HG03175 (cell line): ENCODE measurements around the gene XPNPEP3.
"Not testable (repeated sequence)": the region's sequence is repeated elsewhere in the genome, so short reads cannot be mapped to it uniquely, and the experiment has no call there.

ENCODE experiments used
- ATAC-seq: cut with Tn5 transposase; IDR thresholded peaks from one replicate; pipeline ENCODE4 v1.9.1; 2021; ENCODE audit warnings: mild to moderate bottlenecking, moderate library complexity; ENCODE audit not compliant: unreplicated experiment

XPNPEP3 gene

GRCh38 chr22:40856513-40857308, at the start of gene XPNPEP3, which contains the start of gene ST13:
Gene XPNPEP3 (plus strand): TSS chr22:40857148. CDS start chr22:40857182, 34 bp downstream.
Gene ST13 (minus strand): TSS chr22:40856639. CDS start chr22:40856540, 99 bp downstream.
- peak; percentile 90 for ATAC-seq

- no peak for ATAC-seq
These were observed 48.7 kb upstream of the XPNPEP3 start for GRCh38 chr22:40808018-40808841.

DNA sequence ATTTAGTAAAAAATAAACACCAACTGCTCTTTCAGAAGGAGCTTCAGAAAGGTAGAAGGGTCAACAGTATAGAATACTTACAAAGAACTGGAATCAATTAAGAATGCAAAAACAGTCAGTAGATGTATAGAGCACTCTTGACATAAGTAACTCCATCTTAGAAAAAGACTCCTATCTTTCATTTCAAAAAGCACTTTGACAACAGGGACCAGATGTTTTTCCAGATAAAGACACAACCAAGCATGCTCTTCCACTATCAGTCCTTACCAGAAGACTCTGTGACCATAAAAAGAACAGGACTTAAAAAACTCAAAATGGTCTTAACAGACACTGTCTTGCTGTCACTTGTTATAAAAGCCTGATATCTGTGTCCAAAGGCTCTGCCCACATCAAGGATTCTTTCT, 43.0 kb upstream of the XPNPEP3 start:
- no peak for ATAC-seq

DNA sequence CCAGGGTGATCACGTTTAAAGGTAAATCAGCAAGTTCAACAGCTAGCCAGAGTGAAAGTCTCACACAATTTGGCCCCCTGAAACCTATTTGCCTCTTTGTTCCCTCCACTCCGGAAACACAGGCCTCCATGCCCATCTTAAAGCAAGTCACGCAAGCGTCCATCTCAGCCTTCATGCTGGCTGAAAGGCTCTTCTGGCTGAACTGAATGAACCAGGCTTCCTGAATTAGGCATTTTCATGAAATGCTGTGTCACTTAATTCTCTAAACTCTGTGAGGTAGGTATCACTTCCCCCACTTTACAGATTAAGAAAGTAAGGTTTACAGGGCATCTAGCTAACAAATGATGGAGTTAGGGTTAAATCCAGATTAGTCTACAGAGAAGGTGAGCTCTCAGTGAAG, 39.2 kb upstream of the XPNPEP3 start:
- no peak for ATAC-seq

DNA sequence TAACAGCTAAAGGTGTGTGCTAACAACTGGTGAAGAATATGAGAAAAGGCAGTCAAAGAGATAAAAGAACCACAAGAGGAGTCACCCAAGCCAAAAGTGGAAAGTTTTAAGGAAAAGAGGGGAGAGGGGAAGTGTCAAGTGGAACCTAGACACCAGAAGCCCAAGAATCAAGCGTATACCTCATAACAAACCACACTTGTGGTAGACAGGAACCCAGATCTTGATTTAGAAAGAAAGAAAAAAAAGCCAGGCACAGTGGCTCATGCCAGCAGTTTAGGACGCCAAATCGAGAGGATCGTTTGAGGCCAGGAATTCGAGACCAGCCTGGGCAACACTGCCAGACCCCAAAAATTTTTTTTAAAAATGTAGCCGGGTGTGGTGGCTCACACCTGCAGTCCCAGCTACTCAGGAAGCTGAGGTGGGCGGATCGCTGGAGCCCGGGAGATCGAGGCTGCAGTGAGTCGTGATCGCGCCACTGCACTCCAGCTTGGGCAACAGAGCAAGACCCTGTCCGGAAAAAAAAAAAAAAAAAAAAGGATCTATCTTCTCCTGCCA, 38.7 kb upstream of the XPNPEP3 start:
- ATAC-seq, result no peak

DNA sequence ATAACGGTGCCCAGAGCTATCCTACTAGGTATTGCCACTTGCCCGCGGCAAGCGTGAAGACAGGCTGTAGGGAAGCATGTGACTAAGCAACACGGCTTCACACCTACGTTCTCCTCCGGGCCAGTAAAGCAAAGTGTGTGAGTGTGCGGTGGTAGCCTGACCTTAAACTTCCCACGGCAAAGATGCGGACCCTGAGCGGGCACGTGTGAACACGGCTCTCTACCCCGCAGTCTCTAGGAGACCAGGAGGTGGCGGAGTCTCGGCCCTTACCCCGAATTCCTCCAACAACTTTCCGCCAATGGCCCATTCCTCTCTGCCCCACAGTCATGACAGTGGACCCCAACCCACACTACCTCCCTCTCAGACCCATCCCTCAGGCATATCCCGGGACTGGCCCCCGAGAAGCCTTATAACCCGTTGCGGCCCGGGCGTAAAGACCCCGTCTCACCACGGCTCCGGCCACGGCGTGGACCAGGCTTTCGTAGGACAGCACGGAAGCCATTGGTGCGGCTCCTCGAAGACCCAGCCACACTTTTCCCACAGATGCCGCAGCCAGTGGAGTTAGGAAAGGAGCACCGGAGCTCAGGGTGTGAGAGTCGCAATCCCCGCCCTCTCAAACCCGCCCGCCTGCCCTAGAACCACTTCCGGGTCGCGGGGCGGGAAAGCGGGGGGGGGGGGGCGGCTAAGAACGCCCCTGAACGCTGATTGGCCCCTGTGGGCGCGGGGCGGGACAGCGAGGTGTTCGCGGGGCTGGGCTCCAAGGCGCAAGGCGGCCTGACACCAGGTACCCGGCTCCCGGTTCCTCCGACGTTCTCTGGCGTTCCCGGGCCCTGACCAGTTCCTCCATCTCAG, 38.0 kb upstream of the XPNPEP3 start, which contains the start of gene SLC25A17:
SLC25A17 (minus strand) TSS at position 600 of the 852 bp plus-strand sequence; CDS start at position 502, 98 bp downstream.
- peak; percentile 80 for ATAC-seq

DNA sequence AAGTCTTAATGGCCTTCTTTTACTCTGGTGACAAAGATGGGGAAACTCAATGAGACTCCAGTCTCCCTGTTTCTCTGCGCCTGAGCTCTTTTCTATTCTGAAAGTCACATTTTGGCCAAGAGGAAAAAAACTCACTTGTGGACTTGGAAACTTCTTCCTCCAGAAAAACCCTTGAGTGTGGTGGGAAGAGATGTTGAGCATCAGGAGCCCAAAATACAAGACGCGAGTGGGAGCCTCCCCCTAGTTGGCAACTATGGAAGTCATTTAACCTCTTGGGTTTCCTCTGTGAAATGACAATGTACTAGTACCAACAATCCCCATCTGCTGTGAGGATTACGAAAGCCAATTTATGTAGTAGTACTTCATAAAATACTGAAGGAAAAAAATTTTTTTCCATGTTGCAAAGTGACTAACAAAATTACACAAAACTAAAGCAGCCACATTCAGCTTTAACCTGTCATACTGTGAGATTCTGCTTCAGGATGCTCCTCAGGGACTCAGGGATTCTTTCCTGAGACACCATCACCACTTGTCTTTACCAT, 37.3 kb upstream of the XPNPEP3 start:
- ATAC-seq, result no peak

- ATAC-seq, result no peak
These were observed 33.5 kb upstream of the XPNPEP3 start for GRCh38 chr22:40823426-40823825.

DNA sequence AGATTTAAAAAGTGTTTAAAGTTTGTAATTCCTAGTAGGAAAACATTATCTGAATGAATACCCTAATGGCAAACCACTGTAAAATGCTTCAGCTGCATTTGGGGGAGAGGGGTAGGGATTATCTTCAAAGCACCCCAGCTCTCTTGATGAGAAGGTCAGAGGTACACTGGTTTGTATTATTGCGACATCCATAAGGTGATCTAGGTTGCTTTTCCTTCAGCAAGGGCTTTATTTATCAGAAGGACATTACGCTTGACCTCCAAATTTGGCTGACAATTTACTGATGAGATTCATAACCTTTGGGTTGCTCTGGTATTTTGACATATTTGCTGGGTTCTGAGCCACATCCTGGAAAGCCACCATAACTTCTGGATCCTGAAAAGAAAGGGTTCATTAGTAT, 30.7 kb upstream of the XPNPEP3 start:
- ATAC-seq, result not testable (repeated sequence)

DNA sequence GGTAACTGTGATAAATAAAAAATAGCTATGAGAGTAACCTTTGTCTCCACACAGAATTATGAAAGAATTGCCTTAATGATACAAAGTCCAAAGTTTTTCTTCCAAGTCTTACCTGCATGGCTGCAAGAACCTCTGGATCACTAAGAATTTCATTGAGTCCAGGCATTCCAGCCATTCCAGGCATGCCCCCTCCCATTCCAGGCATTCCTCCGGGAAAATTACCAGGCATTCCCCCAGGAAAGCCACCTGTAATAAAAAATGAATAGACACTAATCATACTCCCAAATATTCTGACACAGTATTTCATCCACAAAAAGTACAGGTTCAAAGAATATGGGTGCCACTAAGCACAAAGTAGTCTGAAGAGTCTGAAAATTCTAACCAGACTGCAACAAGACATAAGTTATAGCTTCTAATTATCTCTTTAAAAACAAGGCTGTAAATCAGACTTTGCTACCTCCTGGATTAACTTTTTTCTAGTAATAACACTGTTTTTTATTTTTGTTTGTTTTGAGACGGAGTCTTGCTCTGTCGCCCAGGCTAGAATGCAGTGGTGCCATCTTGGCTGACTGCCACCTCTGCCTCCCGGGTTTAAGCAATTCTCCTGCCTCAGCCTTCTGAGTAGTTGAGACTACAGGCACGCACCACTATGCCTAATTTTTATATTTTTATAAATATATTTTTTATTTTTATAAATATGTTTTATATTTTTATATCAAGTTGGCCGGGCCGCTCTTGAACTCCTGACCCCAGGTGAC, 29.8 kb upstream of the XPNPEP3 start:
- ATAC-seq, result no peak

- ATAC-seq, result no peak
These were observed 27.8 kb upstream of the XPNPEP3 start for GRCh38 chr22:40829131-40829530.

DNA sequence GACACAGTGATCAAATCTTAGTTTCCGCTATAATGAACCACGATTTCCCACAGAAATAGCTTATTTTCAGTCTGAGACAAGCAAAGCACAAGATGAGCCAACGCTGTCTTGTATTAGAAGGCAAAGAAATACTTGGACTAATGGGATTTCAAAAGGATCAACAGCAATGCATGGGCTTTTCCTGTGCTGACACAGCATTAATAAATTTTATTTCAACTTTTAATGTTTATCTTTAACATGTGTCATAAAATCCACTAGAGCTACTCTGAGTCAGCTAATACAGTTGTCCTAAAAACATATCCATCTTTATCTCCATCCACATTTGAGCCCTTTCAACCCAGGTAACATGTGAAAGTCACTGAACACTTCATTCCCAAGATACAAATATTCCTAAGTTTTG, 22.3 kb upstream of the XPNPEP3 start:
- no peak for ATAC-seq

GRCh38 chr22:40838486-40838885, 18.5 kb upstream of the XPNPEP3 start:
- ATAC-seq, result no peak

DNA sequence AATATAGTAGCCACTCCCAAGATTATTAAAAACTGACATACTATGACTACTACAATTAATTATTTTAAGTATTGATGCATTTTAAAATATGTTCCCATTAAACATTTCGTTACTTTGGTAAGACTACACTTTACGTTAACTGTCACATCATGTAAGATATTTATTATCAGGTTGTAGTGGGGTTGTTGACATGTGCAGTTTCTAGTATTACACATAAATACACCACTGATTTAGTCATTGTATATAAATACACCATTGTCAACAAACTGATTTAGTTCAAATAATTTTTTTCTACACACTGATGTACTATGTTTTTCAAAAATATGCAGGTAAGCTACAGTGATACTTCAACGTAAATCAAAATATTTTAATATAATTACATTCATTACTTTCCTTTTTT, 12.0 kb upstream of the XPNPEP3 start:
- no peak for ATAC-seq

GRCh38 chr22:40845816-40846215, 11.1 kb upstream of the XPNPEP3 start:
- ATAC-seq, result not testable (repeated sequence)

GRCh38 chr22:40853333-40853732, 3.6 kb upstream of the XPNPEP3 start:
- ATAC-seq, result no peak

DNA sequence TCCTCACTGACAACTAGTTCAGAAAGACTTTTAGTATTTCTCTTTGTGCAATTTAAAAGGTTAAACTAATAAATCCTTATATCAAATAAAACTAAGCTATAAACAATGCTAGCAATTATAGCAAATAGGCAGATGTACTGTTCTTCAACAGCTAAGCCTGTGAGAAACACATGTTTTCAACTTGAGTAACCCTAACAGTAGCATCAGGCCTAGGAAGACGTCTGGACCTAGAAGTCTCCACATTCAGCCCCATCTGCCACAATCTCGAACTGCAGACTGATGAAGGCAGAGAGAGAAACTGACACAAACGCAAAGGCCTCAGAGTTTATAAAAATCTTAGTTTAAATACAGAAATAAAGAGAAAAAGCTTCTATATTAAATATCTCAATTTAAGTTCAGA, 3.0 kb upstream of the XPNPEP3 start:
- ATAC-seq, result no peak

- no peak for ATAC-seq
These were observed 1.6 kb upstream of the XPNPEP3 start for GRCh38 chr22:40855071-40855978.
